Esophagus squamous epithelium (tissue), 5 donors: ENCODE results near the gene APLP2. TPM values are rescaled to one million over a fixed set of nuclear protein-coding genes. Genes with fewer than 3 reads are reported as not detected.
A peak's percentile ranks its signal among the peaks of the same experiment; 100 is the strongest.

Source experiments
- DNase-seq: peaks from one replicate; lab custom pipeline; 2025; lab: John Stamatoyannopoulos, UW
- H3K27ac ChIP-seq, 4 donors: fragments of 200-600 bp; sonication (generic); one replicate each; pipeline ENCODE4 v1.5.1; 2016 to 2019; ENCODE audit warnings: mild to moderate bottlenecking in 1 of 4
- H3K27me3 ChIP-seq, 4 donors: fragments of 200-600 bp; sonication (generic); 1 replicate in 3 of 4; 2 replicates in 1 of 4; pipeline versions ENCODE4 v1.5.1 to v1.6.0; 2017 to 2021; ENCODE audit warnings: antibody characterized with exemption in 1 of 4
- H3K36me3 ChIP-seq, 3 donors: fragments of 200-600 bp; sonication (generic); one replicate each; pipeline ENCODE4 v1.5.1; 2016 to 2019
- H3K4me1 ChIP-seq, 3 donors: fragments of 200-600 bp; sonication (generic); one replicate each; pipeline ENCODE4 v1.5.1; 2017 to 2019
- H3K4me3 ChIP-seq, 4 donors: fragments of 200-600 bp; sonication (generic); 1 replicate in 3 of 4; 2 replicates in 1 of 4; pipeline ENCODE4 v1.5.1; 2016 to 2019; ENCODE audit warnings: mild to moderate bottlenecking in 2 of 4, moderate library complexity in 1 of 4
- H3K9me3 ChIP-seq, 3 donors: fragments of 200-600 bp; sonication (generic); one replicate each; pipeline ENCODE4 v1.5.1; 2016 to 2019
- CTCF ChIP-seq, 6 experiments: fragments of 450-650 bp in 4 of 6; fragments of 200-600 bp in 2 of 6; sonication (generic) in 2 of 6; IDR thresholded peaks; one replicate each; pipeline ENCODE4 v1.5.1; 2016 to 2019; ENCODE audit warnings: antibody characterized with exemption in 6 of 6, mild to moderate bottlenecking in 4 of 6, moderate library complexity in 4 of 6
- POLR2A ChIP-seq, 4 donors: fragments of 450-650 bp; IDR thresholded peaks; one replicate each; pipeline ENCODE4 v1.6.1; 2017; ENCODE audit warnings: antibody characterized with exemption in 4 of 4, mild to moderate bottlenecking in 4 of 4, moderate library complexity in 3 of 4
- WGBS, 2 donors: methylation state at CpG; one replicate each; pipeline ENCODE4 v1.1.5; 2018; 5-methylcytosine and 5-hydroxymethylcytosine counted together
- intact Hi-C: fragments of 100-400 bp; cut with DNase I; formaldehyde crosslinking; loops from one replicate; pipeline ENCODE4 v1.15.0; 2022
- total RNA-seq, 4 donors: library from RNA; depleted of rRNA; stranded (reverse); fragments of >200 nt; gene quantifications; one replicate each; pipeline ENCODE4 v1.1.0, GENCODE V29; 2016
- donor health status: DM: yes; HTN: yes; CAD: no.

APLP2 gene
- total RNA-seq, 4 donors from 2014 or later, result 134 to 221 (median 177) TPM

GRCh38 chr11:130128626-130129025 is 58.9 kb downstream of the APLP2 start:
- Histone ChIP-seq H3K9me3 (no peaks in the 10 kb centered on the region), H3K27ac (no peak overlapping the region), H3K4me1 (peaks cover 10 to 24% (median 15%) of the 10 kb centered on the region in 3 donors), H3K27me3 (no peaks in the 10 kb centered on the region), H3K4me3 (no peak overlapping the region), H3K36me3 (peaks cover 24 to 92% (median 32%) of the 10 kb centered on the region in 3 donors)
- WGBS, 2 donors, result 93 to 94% methylated on average over 2 of the region's 2 CpGs
- TF ChIP-seq POLR2A (IDR thresholded peaks at IDR 0.05), result no peak
- TF ChIP-seq CTCF (IDR thresholded peaks at IDR 0.05), result no peak
- DNase-seq, result no peak
- intact Hi-C loops, result no loop called here

- TF ChIP-seq POLR2A (IDR thresholded peaks at IDR 0.05) (no peak), CTCF (IDR thresholded peaks at IDR 0.05) (no peak)
- Histone ChIP-seq H3K36me3 (peaks cover 31 to 99% (median 32%) of the 10 kb centered on the region in 3 donors), H3K27me3 (no peaks in the 10 kb centered on the region), H3K27ac (no peak overlapping the region), H3K4me1 (peaks cover 0 to 11% (median 2%) of the 10 kb centered on the region in 3 donors), H3K4me3 (no peak overlapping the region), H3K9me3 (no peaks in the 10 kb centered on the region)
- WGBS, 2 donors, result 82 to 85% methylated on average over 11 of the region's 11 CpGs
- intact Hi-C loops, result no loop called here
- DNase-seq, result no peak
These were observed 60.2 kb downstream of the APLP2 start for GRCh38 chr11:130129922-130130321.

GRCh38 chr11:130131961-130132850 is 62.5 kb downstream of the APLP2 start:
- Histone ChIP-seq H3K27ac (peak overlapping the region in 1 of 4 donors; percentile 19), H3K4me3 (no peak overlapping the region), H3K36me3 (peaks cover 38 to 99% (median 45%) of the 10 kb centered on the region in 3 donors), H3K9me3 (no peaks in the 10 kb centered on the region), H3K4me1 (peaks cover 0 to 6% (median 0%) of the 10 kb centered on the region in 3 donors), H3K27me3 (no peaks in the 10 kb centered on the region)
- DNase-seq, result no peak
- 27 to 37% methylated on average over 9 of the region's 9 CpGs for whole genome bisulfite sequencing, 2 donors
- intact Hi-C loops, result no loop called here
- TF ChIP-seq CTCF (IDR thresholded peaks at IDR 0.05) (peak; percentile 80 to 91 (median 86)), POLR2A (IDR thresholded peaks at IDR 0.05) (no peak)

- Histone ChIP-seq H3K4me3 (no peak overlapping the region), H3K9me3 (no peaks in the 10 kb centered on the region), H3K27ac (no peak overlapping the region), H3K27me3 (no peaks in the 10 kb centered on the region), H3K4me1 (peaks cover 0 to 6% (median under 1%) of the 10 kb centered on the region in 3 donors), H3K36me3 (peaks cover 31 to 97% (median 35%) of the 10 kb centered on the region in 3 donors)
- WGBS, 2 donors, result 81 to 89% methylated on average over 8 of the region's 8 CpGs
- intact Hi-C loops, result loop anchor here (2.0 kb wide), 1 partner anchor 215 kb away; no protein-coding TSS in a partner anchor
- DNase-seq, result no peak
- no peak for TF ChIP-seq CTCF (IDR thresholded peaks at IDR 0.05)
- TF ChIP-seq POLR2A (IDR thresholded peaks at IDR 0.05), result no peak
These were observed 64.0 kb downstream of the APLP2 start for GRCh38 chr11:130133716-130134115.

- Histone ChIP-seq H3K27ac (no peak overlapping the region), H3K4me1 (peaks cover 0 to 6% (median 4%) of the 10 kb centered on the region in 3 donors), H3K9me3 (no peaks in the 10 kb centered on the region), H3K27me3 (no peaks in the 10 kb centered on the region), H3K36me3 (peaks cover 19 to 94% (median 22%) of the 10 kb centered on the region in 3 donors), H3K4me3 (no peak overlapping the region)
- no peak for DNase-seq
- intact Hi-C loops, result no loop called here
- WGBS, 2 donors, result 76 to 85% methylated on average over 6 of the region's 7 CpGs
- no peak for TF ChIP-seq CTCF (IDR thresholded peaks at IDR 0.05)
- TF ChIP-seq POLR2A (IDR thresholded peaks at IDR 0.05), result no peak
These were observed 66.4 kb downstream of the APLP2 start for GRCh38 chr11:130136107-130136506.
